ENCODE data around the gene ERH.
A peak's percentile ranks its signal among the peaks of the same experiment; 100 is the strongest.

The ERH gene

DNA sequence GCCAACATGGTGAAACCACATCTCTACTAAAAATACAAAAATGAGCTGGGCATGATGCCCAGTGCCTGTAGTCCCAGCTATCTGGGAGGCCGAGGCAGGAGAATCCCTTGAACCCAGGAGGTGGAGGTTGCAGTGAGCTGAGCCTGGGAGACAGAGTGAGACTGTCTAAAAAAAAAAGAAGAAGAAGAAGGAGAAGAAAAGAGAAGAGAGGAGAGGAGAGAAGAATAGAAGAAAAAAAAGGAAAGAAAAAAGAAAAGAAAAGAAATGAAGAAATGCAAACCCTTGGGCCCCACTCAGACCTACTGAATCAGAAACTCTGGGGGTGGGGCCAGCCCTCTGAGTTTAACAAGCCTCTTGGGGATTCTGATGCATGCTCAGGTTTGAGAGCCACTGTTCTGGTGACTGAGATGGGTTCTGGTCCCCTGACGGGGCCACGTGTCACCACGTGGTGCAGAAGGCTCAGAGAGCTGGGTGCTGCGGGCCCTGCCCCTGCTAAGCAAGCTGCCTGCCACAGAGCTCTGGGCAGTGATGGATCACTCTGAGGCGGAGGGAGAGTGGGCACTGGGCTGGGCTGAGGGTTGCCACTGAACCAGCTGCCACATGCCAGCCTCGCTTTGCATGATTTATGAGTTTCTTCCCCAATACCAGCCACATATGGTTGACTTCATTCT is 37.5 kb downstream of the ERH start:
- TF ChIP-seq, protein P1, sequence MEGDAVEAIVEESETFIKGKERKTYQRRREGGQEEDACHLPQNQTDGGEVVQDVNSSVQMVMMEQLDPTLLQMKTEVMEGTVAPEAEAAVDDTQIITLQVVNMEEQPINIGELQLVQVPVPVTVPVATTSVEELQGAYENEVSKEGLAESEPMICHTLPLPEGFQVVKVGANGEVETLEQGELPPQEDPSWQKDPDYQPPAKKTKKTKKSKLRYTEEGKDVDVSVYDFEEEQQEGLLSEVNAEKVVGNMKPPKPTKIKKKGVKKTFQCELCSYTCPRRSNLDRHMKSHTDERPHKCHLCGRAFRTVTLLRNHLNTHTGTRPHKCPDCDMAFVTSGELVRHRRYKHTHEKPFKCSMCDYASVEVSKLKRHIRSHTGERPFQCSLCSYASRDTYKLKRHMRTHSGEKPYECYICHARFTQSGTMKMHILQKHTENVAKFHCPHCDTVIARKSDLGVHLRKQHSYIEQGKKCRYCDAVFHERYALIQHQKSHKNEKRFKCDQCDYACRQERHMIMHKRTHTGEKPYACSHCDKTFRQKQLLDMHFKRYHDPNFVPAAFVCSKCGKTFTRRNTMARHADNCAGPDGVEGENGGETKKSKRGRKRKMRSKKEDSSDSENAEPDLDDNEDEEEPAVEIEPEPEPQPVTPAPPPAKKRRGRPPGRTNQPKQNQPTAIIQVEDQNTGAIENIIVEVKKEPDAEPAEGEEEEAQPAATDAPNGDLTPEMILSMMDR (IDR thresholded peaks at IDR 0.05; ENCODE audit: insufficient read depth, low read length, poor library complexity, severe bottlenecking), result no peak
- no peaks in the 10 kb centered on the region for H3K36me3 ChIP-seq (ENCODE audit: control insufficient read depth, insufficient read depth, low read length)
- peak; percentile 54 for DNase-seq (ENCODE audit: extremely low read depth, insufficient read length)
- H3K4me3 ChIP-seq (replicated peaks; ENCODE audit: low read depth, low read length), result no peak overlapping the region
- H3K27me3 ChIP-seq (replicated peaks; ENCODE audit: control insufficient read depth, insufficient read depth, low read length), result no peaks in the 10 kb centered on the region

DNA sequence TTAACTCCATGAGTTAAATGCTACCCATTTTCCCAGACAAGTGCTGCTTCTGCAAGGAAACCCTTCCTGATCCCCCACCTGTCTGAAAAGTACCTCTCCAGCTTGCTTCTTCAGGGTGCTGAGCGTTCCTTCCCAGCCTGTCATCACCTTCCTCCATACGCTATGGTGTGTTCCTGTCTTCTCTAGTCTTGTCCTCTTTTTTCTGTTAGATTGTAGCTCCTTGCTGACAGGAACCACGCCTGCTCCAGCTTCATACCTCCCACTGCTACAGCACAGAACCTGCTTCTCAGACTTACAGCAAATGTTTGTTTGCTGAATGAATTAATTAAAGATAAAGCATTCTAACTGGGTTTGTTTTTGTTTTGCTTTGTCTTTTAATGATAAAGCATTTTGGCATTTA is 39.1 kb downstream of the ERH start:
- no peak for DNase-seq (ENCODE audit: extremely low read depth, insufficient read length)
- H3K36me3 ChIP-seq (ENCODE audit: control insufficient read depth, insufficient read depth, low read length), result no peaks in the 10 kb centered on the region
- H3K4me3 ChIP-seq (replicated peaks; ENCODE audit: low read depth, low read length), result no peak overlapping the region
- H3K27me3 ChIP-seq (replicated peaks; ENCODE audit: control insufficient read depth, insufficient read depth, low read length), result no peaks in the 10 kb centered on the region
- TF ChIP-seq, protein P1 (IDR thresholded peaks at IDR 0.05; ENCODE audit: insufficient read depth, low read length, poor library complexity, severe bottlenecking), result no peak

DNA sequence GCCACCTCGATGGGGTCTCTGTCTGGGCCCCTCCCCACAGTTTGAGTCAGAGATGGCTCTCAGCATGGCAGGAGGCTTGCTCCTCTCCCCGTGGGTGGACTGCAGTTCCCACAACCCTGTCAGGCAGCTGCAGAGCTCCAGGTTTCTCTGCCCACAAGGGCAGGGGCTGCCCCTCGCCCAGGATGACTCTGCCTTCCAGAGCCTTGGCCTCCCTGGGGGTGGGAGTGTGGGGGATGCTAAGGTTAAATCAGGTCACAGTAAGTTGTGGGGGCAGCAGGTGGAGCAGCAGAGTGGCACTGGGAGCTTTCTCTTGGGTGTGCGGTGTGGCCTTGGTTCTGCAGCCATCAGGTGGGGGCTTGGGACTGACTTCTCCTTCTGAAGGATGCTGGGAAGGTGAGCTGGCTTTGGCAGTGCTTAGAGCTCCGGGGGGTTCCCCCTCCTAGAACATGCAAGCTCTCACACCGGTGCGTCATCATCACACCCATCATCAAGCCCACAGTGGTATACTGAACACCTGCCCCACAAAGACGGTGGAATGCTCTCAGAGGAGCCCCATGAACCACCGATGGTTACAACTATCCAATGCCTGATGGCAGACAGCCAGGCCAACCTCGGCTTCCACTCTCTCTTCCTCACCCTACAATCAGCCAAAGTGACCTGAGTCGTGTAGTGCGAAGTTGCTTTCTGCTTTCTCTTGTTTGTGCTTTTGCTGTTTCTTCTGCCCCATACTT is 39.7 kb downstream of the ERH start:
- TF ChIP-seq, protein P1 (IDR thresholded peaks at IDR 0.05; ENCODE audit: insufficient read depth, low read length, poor library complexity, severe bottlenecking), result no peak
- DNase-seq (ENCODE audit: extremely low read depth, insufficient read length), result no peak
- Histone ChIP-seq H3K4me3 (replicated peaks; ENCODE audit: low read depth, low read length) (no peak overlapping the region), H3K36me3 (ENCODE audit: control insufficient read depth, insufficient read depth, low read length) (no peaks in the 10 kb centered on the region), H3K27me3 (replicated peaks; ENCODE audit: control insufficient read depth, insufficient read depth, low read length) (no peaks in the 10 kb centered on the region)

DNA sequence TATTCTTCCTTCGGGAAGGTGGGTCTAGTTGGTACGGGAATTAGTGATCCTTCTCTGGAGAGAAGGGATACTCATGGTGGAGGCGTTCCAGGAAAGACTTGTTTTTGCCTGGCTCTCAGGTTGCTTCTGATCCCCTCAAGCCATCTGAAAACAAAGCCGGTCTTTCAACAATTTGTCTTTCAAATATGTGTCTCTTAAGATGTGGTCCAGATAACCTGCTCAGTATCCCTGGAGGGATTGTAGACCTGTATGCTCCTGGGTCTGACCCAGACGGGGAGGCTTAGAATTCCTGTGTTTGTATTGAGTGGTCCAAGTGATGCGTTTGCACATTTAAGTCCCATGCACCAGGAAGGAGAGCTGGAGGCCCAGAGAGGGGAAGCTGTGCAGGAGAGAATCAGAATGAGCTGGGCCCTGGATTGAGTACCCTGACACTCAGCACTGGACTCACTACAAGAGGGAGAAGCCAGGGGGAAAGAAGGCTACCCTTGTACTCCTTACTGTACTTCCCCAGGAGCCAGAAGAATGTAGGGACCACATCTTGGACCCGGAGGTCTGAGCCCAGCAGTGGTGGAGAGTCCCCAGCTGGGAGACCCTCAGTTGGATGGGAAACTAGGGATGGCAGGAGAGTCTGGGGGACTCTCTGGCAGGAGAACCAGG is 40.4 kb downstream of the ERH start:
- H3K4me3 ChIP-seq (replicated peaks; ENCODE audit: low read depth, low read length), result no peak overlapping the region
- TF ChIP-seq, protein P1 (IDR thresholded peaks at IDR 0.05; ENCODE audit: insufficient read depth, low read length, poor library complexity, severe bottlenecking), result no peak
- DNase-seq (ENCODE audit: extremely low read depth, insufficient read length), result no peak
- no peaks in the 10 kb centered on the region for H3K27me3 ChIP-seq (replicated peaks; ENCODE audit: control insufficient read depth, insufficient read depth, low read length)
- no peaks in the 10 kb centered on the region for H3K36me3 ChIP-seq (ENCODE audit: control insufficient read depth, insufficient read depth, low read length)

DNA sequence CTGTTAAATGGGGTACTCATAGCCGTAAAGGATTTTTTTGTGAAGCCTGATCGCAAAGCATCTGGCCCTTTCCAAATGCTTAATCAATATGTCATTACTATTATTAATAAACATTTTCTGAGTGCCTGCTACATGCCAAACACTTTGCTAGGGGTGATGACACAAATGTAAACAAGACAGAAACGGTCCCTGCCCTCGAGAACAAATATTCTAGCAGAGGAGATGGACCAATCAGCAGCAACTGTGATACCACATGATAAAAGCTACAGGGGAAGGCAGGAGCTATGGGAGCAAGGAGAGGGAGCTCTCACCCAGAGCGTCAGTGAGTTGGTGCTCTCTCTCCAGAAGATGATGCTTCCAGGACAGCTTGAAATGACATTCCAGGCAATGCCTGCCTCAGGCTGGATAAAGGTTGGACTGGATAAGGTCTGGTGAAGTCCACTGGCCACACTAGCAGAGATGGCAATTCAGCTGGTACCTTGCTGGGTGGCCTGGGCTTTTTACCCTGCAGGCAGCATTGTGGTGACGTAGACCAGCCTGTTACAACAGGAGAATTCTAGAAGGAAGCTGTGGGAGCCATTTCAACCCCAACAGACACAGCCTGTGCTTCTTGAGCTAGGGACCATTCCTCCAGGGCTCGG is 41.1 kb downstream of the ERH start:
- TF ChIP-seq, protein P1 (IDR thresholded peaks at IDR 0.05; ENCODE audit: insufficient read depth, low read length, poor library complexity, severe bottlenecking), result no peak
- no peak for DNase-seq (ENCODE audit: extremely low read depth, insufficient read length)
- H3K4me3 ChIP-seq (replicated peaks; ENCODE audit: low read depth, low read length), result no peak overlapping the region
- no peaks in the 10 kb centered on the region for H3K36me3 ChIP-seq (ENCODE audit: control insufficient read depth, insufficient read depth, low read length)
- H3K27me3 ChIP-seq (replicated peaks; ENCODE audit: control insufficient read depth, insufficient read depth, low read length), result no peaks in the 10 kb centered on the region

Data from GM06990 (cell line).